Gastroesophageal sphincter (tissue), 3 donors: ENCODE results near the gene FRMD3.

Experiments used
- POLR2A ChIP-seq, 2 donors: fragments of 450-650 bp; IDR thresholded peaks; one replicate each; pipeline ENCODE4 v1.6.1; 2017; ENCODE audit warnings: antibody characterized with exemption in 2 of 2, mild to moderate bottlenecking in 2 of 2, moderate library complexity in 1 of 2
- POLR2AphosphoS5 ChIP-seq: sonication (generic); formaldehyde crosslinking; IDR thresholded peaks from one replicate; pipeline ENCODE4 v1.6.1; 2017; ENCODE audit warnings: antibody characterized with exemption
- TF ChIP-seq, protein P1 (sequence below), 4 experiments: fragments of 200-600 bp in 2 of 4; fragments of 450-650 bp in 2 of 4; sonication (generic) in 1 of 4; IDR thresholded peaks; one replicate each; pipeline ENCODE4 v1.5.1; 2017 to 2019; ENCODE audit warnings: antibody characterized with exemption in 4 of 4, mild to moderate bottlenecking in 2 of 4, moderate library complexity in 2 of 4

DNA sequence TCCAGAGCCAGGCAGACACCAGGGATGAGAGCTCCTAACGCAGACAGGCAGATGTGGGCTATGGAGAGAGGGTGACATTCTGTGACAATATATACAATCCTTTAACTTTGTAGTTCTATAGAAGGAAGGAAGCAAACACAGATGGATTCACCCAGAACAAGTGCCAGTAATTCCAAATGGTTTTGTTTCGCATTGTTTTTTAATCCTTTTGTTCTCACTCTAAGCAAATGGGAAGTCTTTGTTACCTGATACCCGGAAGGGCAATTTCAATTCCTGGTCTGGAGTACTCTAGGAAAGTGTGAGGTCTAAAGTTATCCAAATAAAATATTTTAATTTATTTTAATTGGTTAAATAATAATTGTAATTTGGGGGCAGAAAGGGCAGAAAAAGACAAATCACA is 2.5 kb downstream of the FRMD3 start:
- TF ChIP-seq POLR2A (IDR thresholded peaks at IDR 0.05) (no peak), POLR2AphosphoS5 (no peak)
- TF ChIP-seq, protein P1, sequence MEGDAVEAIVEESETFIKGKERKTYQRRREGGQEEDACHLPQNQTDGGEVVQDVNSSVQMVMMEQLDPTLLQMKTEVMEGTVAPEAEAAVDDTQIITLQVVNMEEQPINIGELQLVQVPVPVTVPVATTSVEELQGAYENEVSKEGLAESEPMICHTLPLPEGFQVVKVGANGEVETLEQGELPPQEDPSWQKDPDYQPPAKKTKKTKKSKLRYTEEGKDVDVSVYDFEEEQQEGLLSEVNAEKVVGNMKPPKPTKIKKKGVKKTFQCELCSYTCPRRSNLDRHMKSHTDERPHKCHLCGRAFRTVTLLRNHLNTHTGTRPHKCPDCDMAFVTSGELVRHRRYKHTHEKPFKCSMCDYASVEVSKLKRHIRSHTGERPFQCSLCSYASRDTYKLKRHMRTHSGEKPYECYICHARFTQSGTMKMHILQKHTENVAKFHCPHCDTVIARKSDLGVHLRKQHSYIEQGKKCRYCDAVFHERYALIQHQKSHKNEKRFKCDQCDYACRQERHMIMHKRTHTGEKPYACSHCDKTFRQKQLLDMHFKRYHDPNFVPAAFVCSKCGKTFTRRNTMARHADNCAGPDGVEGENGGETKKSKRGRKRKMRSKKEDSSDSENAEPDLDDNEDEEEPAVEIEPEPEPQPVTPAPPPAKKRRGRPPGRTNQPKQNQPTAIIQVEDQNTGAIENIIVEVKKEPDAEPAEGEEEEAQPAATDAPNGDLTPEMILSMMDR (IDR thresholded peaks at IDR 0.05) = no peak
